Naive thymus-derived CD4-positive, alpha-beta T cell (primary cell): ENCODE results near the gene KCNAB1. TPM values are rescaled to one million over a fixed set of nuclear protein-coding genes. Genes with fewer than 3 reads are reported as not detected.
"Not testable (repeated sequence)": the region's sequence is repeated elsewhere in the genome, so short reads cannot be mapped to it uniquely, and the experiment has no call there.

ENCODE experiments used
- ATAC-seq: fragments of 150-1000 bp; cut with Tn5 transposase; 2 replicates; pipeline ENCODE4 v1.10.0; 2021; ENCODE audit warnings: mild to moderate bottlenecking, moderate library complexity
- CTCF ChIA-PET: fragments of 350-600 bp; sonication (Branson Sonifier 250); formaldehyde crosslinking; loops from one replicate; lab custom pipeline; 2021; ENCODE audit warnings: antibody characterized with exemption; lab: Charles Lee
- POLR2A ChIA-PET: fragments of 350-600 bp; sonication (Branson Sonifier 250); formaldehyde crosslinking; loops from one replicate; lab custom pipeline; 2021; ENCODE audit warnings: antibody characterized with exemption, inconsistent platforms; lab: Charles Lee
- DNase-seq, 9 donors: peaks; one replicate each; pipeline versions ENCODE4 v3.0.0 to v3.0.0-alpha.2; 2020 to 2022; ENCODE audit warnings: mixed read lengths in 1 of 9
- H3K27ac ChIP-seq: one replicate; pipeline ENCODE4 v1.7.0; 2013; ENCODE audit warnings: mild to moderate bottlenecking, low read depth, low read length, moderate library complexity
- H3K27me3 ChIP-seq, 2 donors: one replicate each; pipeline ENCODE4 v1.7.0; 2013; ENCODE audit warnings: low read length in 2 of 2, mild to moderate bottlenecking in 2 of 2, moderate library complexity in 2 of 2; ENCODE audit not compliant: control insufficient read depth in 2 of 2, insufficient read depth in 2 of 2
- H3K36me3 ChIP-seq, 3 experiments: 1 replicate in 2 of 3; 2 replicates in 1 of 3; pipeline ENCODE4 v1.7.0; 2013; ENCODE audit warnings: low read length in 3 of 3, mild to moderate bottlenecking in 3 of 3, moderate library complexity in 1 of 3; ENCODE audit not compliant: insufficient read depth in 3 of 3, control insufficient read depth in 2 of 3
- H3K4me1 ChIP-seq, 2 donors: one replicate each; pipeline ENCODE4 v1.7.0; 2013; ENCODE audit warnings: low read length in 2 of 2, mild to moderate bottlenecking in 2 of 2, moderate library complexity in 1 of 2; ENCODE audit not compliant: control insufficient read depth in 2 of 2, insufficient read depth in 2 of 2
- H3K4me3 ChIP-seq: 2 replicates; pipeline ENCODE4 v1.7.0; 2013; ENCODE audit warnings: mild to moderate bottlenecking, low read length
- H3K9me3 ChIP-seq, 3 experiments: 1 replicate in 2 of 3; 2 replicates in 1 of 3; pipeline ENCODE4 v1.7.0; 2013; ENCODE audit warnings: low read length in 3 of 3; ENCODE audit not compliant: control insufficient read depth in 2 of 3
- H3K27ac Mint-ChIP-seq, 9 donors: one replicate each; pipeline ENCODE4 v1.8.0; 2020 to 2022; ENCODE audit warnings: mixed read lengths in 9 of 9, mild to moderate bottlenecking in 8 of 9, moderate library complexity in 5 of 9, inconsistent platforms in 2 of 9
- H3K27me3 Mint-ChIP-seq, 5 donors: one replicate each; pipeline ENCODE4 v1.8.0; 2021 to 2022; ENCODE audit warnings: mixed read lengths in 5 of 5, mild to moderate bottlenecking in 1 of 5
- H3K36me3 Mint-ChIP-seq, 5 donors: one replicate each; pipeline ENCODE4 v1.8.0; 2020 to 2022; ENCODE audit warnings: mixed read lengths in 5 of 5, mild to moderate bottlenecking in 3 of 5, inconsistent platforms in 1 of 5
- H3K4me1 Mint-ChIP-seq, 7 donors: one replicate each; pipeline ENCODE4 v1.8.0; 2020 to 2022; ENCODE audit warnings: mixed read lengths in 7 of 7, mild to moderate bottlenecking in 3 of 7, inconsistent platforms in 1 of 7
- H3K4me3 Mint-ChIP-seq, 10 donors: one replicate each; pipeline ENCODE4 v1.8.0; 2020 to 2022; ENCODE audit warnings: mild to moderate bottlenecking in 10 of 10, mixed read lengths in 10 of 10, moderate library complexity in 6 of 10, inconsistent platforms in 2 of 10
- H3K9me3 Mint-ChIP-seq, 11 donors: one replicate each; pipeline ENCODE4 v1.8.0; 2020 to 2022; ENCODE audit warnings: mixed read lengths in 11 of 11, mild to moderate bottlenecking in 4 of 11, inconsistent platforms in 1 of 11, moderate library complexity in 1 of 11
- intact Hi-C, 2 donors: fragments of 100-400 bp; cut with micrococcal nuclease; formaldehyde crosslinking; loops; one replicate each; pipeline ENCODE4 v1.15.1; 2023
- polyA plus RNA-seq, 2 donors: library from polyadenylated mRNA; unstranded; fragments of 300-500 nt; fragmentation: Illumina TruSeq; gene quantifications; one replicate each; pipeline ENCODE4 v1.2.3, GENCODE V29; 2021
- total RNA-seq, 6 experiments: library from RNA in 5 of 6; stranded (reverse) in 5 of 6; gene quantifications; 1 replicate in 5 of 6; 2 replicates in 1 of 6; pipeline ENCODE4 v1.2.3 and lab custom pipeline; 2021 to 2026

KCNAB1 gene
- not detected for total RNA-seq
- under 1 TPM; 0.09 to 0.17 TPM for polyA plus RNA-seq
- not detected for total RNA-seq (lab: John Stamatoyannopoulos, UW)

DNA sequence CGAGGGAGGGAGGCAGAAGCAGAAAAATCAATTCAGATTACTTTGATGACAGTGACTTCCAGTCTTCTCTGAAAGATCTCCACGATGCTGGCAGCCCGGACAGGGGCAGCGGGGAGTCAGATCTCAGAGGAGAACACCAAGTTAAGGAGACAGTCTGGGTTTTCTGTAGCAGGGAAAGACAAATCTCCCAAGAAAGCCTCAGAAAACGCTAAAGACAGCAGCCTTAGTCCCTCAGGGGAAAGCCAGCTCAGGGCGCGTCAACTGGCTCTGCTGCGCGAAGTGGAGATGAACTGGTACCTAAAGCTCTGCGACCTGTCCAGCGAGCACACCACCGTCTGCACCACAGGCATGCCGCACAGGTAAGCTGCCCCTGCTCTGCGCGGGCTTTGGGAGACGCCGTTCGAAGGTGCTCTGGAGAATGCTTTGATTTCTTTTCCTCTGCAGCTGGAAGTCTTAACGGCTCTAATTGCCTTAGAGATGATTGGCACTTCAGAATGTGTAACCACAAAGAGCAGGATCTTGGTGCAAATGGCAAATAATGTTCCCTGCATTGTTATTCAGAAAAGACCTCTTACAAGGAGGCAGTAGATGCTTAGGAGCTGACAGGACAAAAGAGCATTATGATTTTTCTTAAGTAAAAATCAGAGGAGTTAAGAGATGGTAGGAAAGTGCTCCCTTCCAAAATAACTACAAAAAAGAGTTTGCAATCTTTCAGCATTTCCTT lies at the start of gene KCNAB1:
Gene KCNAB1 (plus strand): TSS at position 51 of the 724 bp plus-strand sequence.
- H3K4me1 Mint-ChIP-seq: no peaks in the 10 kb centered on the region
- CTCF ChIA-PET: no interaction called here
- POLR2A ChIA-PET: no interaction called here
- no peak within 1 kb of the TSS for H3K4me3 Mint-ChIP-seq
- H3K27ac Mint-ChIP-seq: no peak within 1 kb of the TSS
- Histone ChIP-seq H3K4me3 (no peak within 1 kb of the TSS), H3K27me3 (no peaks in the 10 kb centered on the region), H3K9me3 (no peaks in the 10 kb centered on the region), H3K27ac (no peak within 1 kb of the TSS), H3K36me3 (no peaks in the 10 kb centered on the region), H3K4me1 (no peaks in the 10 kb centered on the region)
- no peaks in the 10 kb centered on the region for H3K9me3 Mint-ChIP-seq
- peaks cover 0 to 22% (median 6%) of the 10 kb centered on the region in 5 donors for H3K27me3 Mint-ChIP-seq
- DNase-seq (no peak), ATAC-seq (no peak)
- intact Hi-C loops: no loop called here
- no peaks in the 10 kb centered on the region for H3K36me3 Mint-ChIP-seq

GRCh38 chr3:156071031-156071430 lies 49.3 kb upstream of the KCNAB1 start:
- H3K4me3 ChIP-seq: no peak overlapping the region
- CTCF ChIA-PET: no interaction called here

GRCh38 chr3:156072950-156073657 lies 47.3 kb upstream of the KCNAB1 start:
- POLR2A ChIA-PET, DNase-seq, intact Hi-C loops, H3K27ac ChIP-seq, CTCF ChIA-PET, H3K9me3 ChIP-seq, H3K9me3 Mint-ChIP-seq, H3K36me3 ChIP-seq, H3K4me1 Mint-ChIP-seq, H3K4me1 ChIP-seq, H3K27me3 ChIP-seq, H3K27ac Mint-ChIP-seq, H3K36me3 Mint-ChIP-seq, H3K4me3 Mint-ChIP-seq, H3K4me3 ChIP-seq, ATAC-seq: not testable (repeated sequence)
- H3K27me3 Mint-ChIP-seq: peaks cover 8 to 25% (median 14%) of the 10 kb centered on the region in 5 donors

More at GRCh38 chr3:156071031-156071430, 49.3 kb upstream of the KCNAB1 start:
- intact Hi-C loops: no loop called here
- POLR2A ChIA-PET: no interaction called here
- no peak for ATAC-seq
- DNase-seq: no peak
- peaks cover 0 to 2% (median 0%) of the 10 kb centered on the region in 11 donors for H3K9me3 Mint-ChIP-seq
- H3K36me3 Mint-ChIP-seq: no peaks in the 10 kb centered on the region
- Histone ChIP-seq H3K27me3 (no peaks in the 10 kb centered on the region), H3K4me1 (no peaks in the 10 kb centered on the region), H3K36me3 (no peaks in the 10 kb centered on the region), H3K27ac (no peak overlapping the region), H3K9me3 (no peaks in the 10 kb centered on the region)
- no peak overlapping the region for H3K27ac Mint-ChIP-seq
- no peaks in the 10 kb centered on the region for H3K4me1 Mint-ChIP-seq
- peaks cover 10 to 30% (median 20%) of the 10 kb centered on the region in 5 donors for H3K27me3 Mint-ChIP-seq
- no peak overlapping the region for H3K4me3 Mint-ChIP-seq

- Mint-ChIP-seq H3K9me3 (no peaks in the 10 kb centered on the region), H3K27me3 (peaks cover 0 to 18% (median 6%) of the 10 kb centered on the region in 5 donors), H3K4me1 (no peaks in the 10 kb centered on the region), H3K27ac (no peak overlapping the region), H3K4me3 (no peak overlapping the region), H3K36me3 (no peaks in the 10 kb centered on the region)
- DNase-seq (no peak), ATAC-seq (no peak)
- Histone ChIP-seq H3K27ac (no peak overlapping the region), H3K9me3 (no peaks in the 10 kb centered on the region), H3K4me3 (no peak overlapping the region), H3K27me3 (no peaks in the 10 kb centered on the region), H3K4me1 (no peaks in the 10 kb centered on the region), H3K36me3 (no peaks in the 10 kb centered on the region)
- ChIA-PET POLR2A (no interaction called here), CTCF (no interaction called here)
- intact Hi-C loops: no loop called here
Measured at GRCh38 chr3:156090126-156090525, 30.3 kb upstream of the KCNAB1 start.

GRCh38 chr3:156093964-156094363 lies 26.4 kb upstream of the KCNAB1 start:
- CTCF ChIA-PET: no interaction called here
- Mint-ChIP-seq H3K27me3 (peaks cover 0 to 20% (median 13%) of the 10 kb centered on the region in 5 donors), H3K36me3 (no peaks in the 10 kb centered on the region), H3K4me3 (no peak overlapping the region), H3K4me1 (no peaks in the 10 kb centered on the region), H3K27ac (no peak overlapping the region), H3K9me3 (peaks cover 0 to 6% (median 0%) of the 10 kb centered on the region in 11 donors)
- ATAC-seq (no peak), DNase-seq (no peak)
- POLR2A ChIA-PET: no interaction called here
- no peaks in the 10 kb centered on the region for H3K9me3 ChIP-seq
- H3K27me3 ChIP-seq: no peaks in the 10 kb centered on the region
- H3K27ac ChIP-seq: no peak overlapping the region
- H3K4me1 ChIP-seq: no peaks in the 10 kb centered on the region
- H3K4me3 ChIP-seq: no peak overlapping the region
- H3K36me3 ChIP-seq: no peaks in the 10 kb centered on the region
- intact Hi-C loops: no loop called here

DNA sequence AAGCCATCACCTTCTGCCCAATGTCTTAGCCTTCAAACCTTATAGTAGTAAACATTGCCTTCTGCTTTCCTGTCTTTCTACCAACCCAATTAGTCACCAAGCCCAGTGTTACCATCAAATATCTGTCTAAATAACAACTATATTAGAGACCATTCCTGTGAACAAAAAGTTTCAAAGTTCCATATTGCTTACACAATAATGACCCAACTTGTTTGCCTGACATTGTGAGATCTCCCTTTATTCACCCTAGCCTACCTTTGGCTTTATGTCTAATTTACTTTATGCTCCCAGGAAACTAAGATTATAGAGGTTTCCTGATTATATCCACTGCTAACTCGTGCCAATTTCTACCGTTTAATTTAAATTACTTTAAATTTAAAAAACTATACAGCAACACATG lies 26.0 kb upstream of the KCNAB1 start:
- no peak overlapping the region for H3K4me3 Mint-ChIP-seq
- H3K27ac ChIP-seq: no peak overlapping the region
- no peak overlapping the region for H3K4me3 ChIP-seq
- H3K36me3 Mint-ChIP-seq: no peaks in the 10 kb centered on the region
- DNase-seq: no peak
- intact Hi-C loops: no loop called here
- no peak for ATAC-seq
- H3K9me3 ChIP-seq: no peaks in the 10 kb centered on the region
- no peaks in the 10 kb centered on the region for H3K36me3 ChIP-seq
- ChIA-PET POLR2A (no interaction called here), CTCF (no interaction called here)
- peaks cover 0 to 6% (median 0%) of the 10 kb centered on the region in 11 donors for H3K9me3 Mint-ChIP-seq
- H3K4me1 Mint-ChIP-seq: no peaks in the 10 kb centered on the region
- no peaks in the 10 kb centered on the region for H3K4me1 ChIP-seq
- H3K27me3 Mint-ChIP-seq: peaks cover 0 to 20% (median 13%) of the 10 kb centered on the region in 5 donors
- H3K27ac Mint-ChIP-seq: no peak overlapping the region
- no peaks in the 10 kb centered on the region for H3K27me3 ChIP-seq
